ENCODE measurements around the gene ACTR8. TPM values are rescaled to one million over a fixed set of nuclear protein-coding genes. Genes with fewer than 3 reads are reported as not detected.
A peak's percentile ranks its signal among the peaks of the same experiment; 100 is the strongest.

The ACTR8 gene
- total and polyA plus RNA-seq, 2 of the 4 experiments (the other 2 are of a cell fraction) = 20.3 to 31.4 TPM

- Histone ChIP-seq H3K4me2 (ENCODE audit: low read depth, low read length) (peak overlapping the region; percentile 85), H2AFZ (replicated peaks; ENCODE audit: low read length, poor library complexity) (peak overlapping the region; percentile 94), H3K4me3 (ENCODE audit: insufficient read depth, low read depth, low read length) (peak overlapping the region; percentile 80), H3K4ac (ENCODE audit: low read depth, low read length) (peak overlapping the region; percentile 43), H2BK15ac (ENCODE audit: low read depth, low read length) (no peak overlapping the region), H4K20me1 (ENCODE audit: insufficient read depth, low read length) (no peaks in the 10 kb centered on the region), H3K79me1 (ENCODE audit: low read depth in 1 of 2, low read length in 2 of 2) (peaks cover 6 to 33% of the 10 kb centered on the region in 2 experiments; a peak in 3 of 4 replicates), H3K14ac (replicated peaks; ENCODE audit: low read depth, low read length) (0 out of 2 replicates have a peak overlapping the region, but pooled peaks have one; percentile 11), H3K9me1 (ENCODE audit: insufficient read depth, low read length) (no peaks in the 10 kb centered on the region), H4K91ac (ENCODE audit: insufficient read depth, low read depth, low read length) (peak overlapping the region; percentile 26; the same call in 1 of the 2 replicates), H2BK120ac (ENCODE audit: low read depth, low read length) (no peak overlapping the region), H4K8ac (ENCODE audit: low read depth in 2 of 2, low read length in 2 of 2) (peak overlapping the region; percentile 7 to 52; a peak in 2 of 4 replicates), H2BK5ac (ENCODE audit: low read depth, low read length, poor library complexity, severe bottlenecking) (peak overlapping the region; percentile 6), H3K23ac (ENCODE audit: low read depth, low read length) (peak overlapping the region; percentile 84), H3K9me3 (ENCODE audit: control insufficient read depth, insufficient read depth, low read length) (no peaks in the 10 kb centered on the region), H2BK20ac (ENCODE audit: low read depth, low read length) (no peak overlapping the region), H3K18ac (ENCODE audit: low read depth, low read length) (no peak overlapping the region), H3K27ac (ENCODE audit: insufficient read depth, low read length) (peak overlapping the region; percentile 67), H3K4me1 (ENCODE audit: control insufficient read depth, insufficient read depth, low read length) (peaks cover 2% of the 10 kb centered on the region; the same call in 1 of the 2 replicates), H3K9ac (ENCODE audit: low read depth, low read length) (peak overlapping the region; percentile 83), H4K5ac (ENCODE audit: low read depth, low read length) (no peak overlapping the region), H3K27me3 (ENCODE audit: control insufficient read depth, insufficient read depth, low read length) (no peaks in the 10 kb centered on the region), H2AK5ac (ENCODE audit: low read depth, low read length) (peak overlapping the region; percentile 35; the same call in 1 of the 2 replicates), H3K36me3 (ENCODE audit: control insufficient read depth, insufficient read depth, low read length) (peaks cover 4% of the 10 kb centered on the region), H2AK9ac (replicated peaks; ENCODE audit: low read depth, low read length, poor library complexity) (peak overlapping the region; percentile 92), H3K56ac (ENCODE audit: extremely low read depth, insufficient read depth, low read length) (peak overlapping the region; percentile 71; the same call in 1 of the 2 replicates)
- intact Hi-C loops (cut with micrococcal nuclease) (loop anchor here (1.0 kb wide), 1 partner anchor 9 kb away; the partner anchor contains the start of gene ACTR8), dilution Hi-C loops (cut with HindIII; ENCODE audit: low sequenced_read_pairs, unreplicated experiment) (no loop called here), in situ Hi-C loops (cut with MboI; ENCODE audit: low sequenced_read_pairs) (loop anchor here (25.0 kb wide), 1 partner anchor 604 kb away; no protein-coding TSS in a partner anchor)
- BruUV-seq (replicated peaks) = TSS peak; percentile 80
- POLR2A ChIA-PET (ENCODE audit: unreplicated experiment) = interaction anchor here (1.4 kb wide), 1 partner anchor 9 kb away, joined by 4 read pairs; the partner anchor contains the start of gene ACTR8
- DNase-seq (peak; percentile 42), ATAC-seq (ENCODE audit: low read depth) (no peak)
- WGBS, 2 experiments (ENCODE audit: extremely low coverage in 2 of 2, insufficient read length in 1 of 2) = 15% methylated on average over 4 of the region's 21 CpGs; no CpG with 5 or more reads in 1 of the 2 experiments
- CTCF ChIA-PET = interaction anchor here (1.0 kb wide), 1 partner anchor 48 kb away, joined by 3 read pairs; no protein-coding TSS in a partner anchor
- no peak for TF ChIP-seq SMC3 (IDR thresholded peaks at IDR 0.05; ENCODE audit: low read depth, low read length)
- no peak for TF ChIP-seq CEBPB (IDR thresholded peaks at IDR 0.05; ENCODE audit: low read depth, low read length)
- TF ChIP-seq RCOR1 (IDR thresholded peaks at IDR 0.05; ENCODE audit: insufficient replicate concordance, low read length) = no peak
- TF ChIP-seq FOS (IDR thresholded peaks at IDR 0.05; ENCODE audit: low read depth, low read length) = no peak
- no peak for TF ChIP-seq USF2 (IDR thresholded peaks at IDR 0.05; ENCODE audit: low read depth, low read length)
- TF ChIP-seq MAZ (IDR thresholded peaks at IDR 0.05; ENCODE audit: borderline replicate concordance, low read depth, low read length) = no peak
- TF ChIP-seq, protein P1, sequence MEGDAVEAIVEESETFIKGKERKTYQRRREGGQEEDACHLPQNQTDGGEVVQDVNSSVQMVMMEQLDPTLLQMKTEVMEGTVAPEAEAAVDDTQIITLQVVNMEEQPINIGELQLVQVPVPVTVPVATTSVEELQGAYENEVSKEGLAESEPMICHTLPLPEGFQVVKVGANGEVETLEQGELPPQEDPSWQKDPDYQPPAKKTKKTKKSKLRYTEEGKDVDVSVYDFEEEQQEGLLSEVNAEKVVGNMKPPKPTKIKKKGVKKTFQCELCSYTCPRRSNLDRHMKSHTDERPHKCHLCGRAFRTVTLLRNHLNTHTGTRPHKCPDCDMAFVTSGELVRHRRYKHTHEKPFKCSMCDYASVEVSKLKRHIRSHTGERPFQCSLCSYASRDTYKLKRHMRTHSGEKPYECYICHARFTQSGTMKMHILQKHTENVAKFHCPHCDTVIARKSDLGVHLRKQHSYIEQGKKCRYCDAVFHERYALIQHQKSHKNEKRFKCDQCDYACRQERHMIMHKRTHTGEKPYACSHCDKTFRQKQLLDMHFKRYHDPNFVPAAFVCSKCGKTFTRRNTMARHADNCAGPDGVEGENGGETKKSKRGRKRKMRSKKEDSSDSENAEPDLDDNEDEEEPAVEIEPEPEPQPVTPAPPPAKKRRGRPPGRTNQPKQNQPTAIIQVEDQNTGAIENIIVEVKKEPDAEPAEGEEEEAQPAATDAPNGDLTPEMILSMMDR (conservative IDR thresholded peaks at IDR 0.05; ENCODE audit: low read depth, low read length) = no peak
- no peak for TF ChIP-seq BHLHE40 (IDR thresholded peaks at IDR 0.05; ENCODE audit: low read depth, low read length)
- TF ChIP-seq CHD1 (IDR thresholded peaks at IDR 0.05; ENCODE audit: low read depth, low read length) = no peak
- no peak for TF ChIP-seq MAFK (IDR thresholded peaks at IDR 0.05; ENCODE audit: low read depth, low read length)
- TF ChIP-seq NFE2L2 (IDR thresholded peaks at IDR 0.05; ENCODE audit: low read depth, low read length) = no peak
- no peak for TF ChIP-seq RFX5 (IDR thresholded peaks at IDR 0.05; ENCODE audit: low read depth, low read length)
- TF ChIP-seq RAD21 (IDR thresholded peaks at IDR 0.05; ENCODE audit: low read length) = no peak
- no peak for TF ChIP-seq MXI1 (IDR thresholded peaks at IDR 0.05; ENCODE audit: borderline replicate concordance, low read depth, low read length)
Measured at GRCh38 chr3:53890726-53891475, 8.9 kb upstream of the ACTR8 start.
